Urinary bladder (tissue), 4 donors: Measurements from ENCODE around the gene MYPN. TPM values are rescaled to one million over a fixed set of nuclear protein-coding genes. Genes with fewer than 3 reads are reported as not detected.
"Not testable (repeated sequence)": the region's sequence is repeated elsewhere in the genome, so short reads cannot be mapped to it uniquely, and the experiment has no call there.

Source experiments
- DNase-seq: peaks from one replicate; pipeline ENCODE4 v3.0.0-alpha.2; 2015; ENCODE audit errors: extremely low spot score
- H3K27ac ChIP-seq: one replicate; pipeline ENCODE4 v1.5.1; 2013; ENCODE audit warnings: low read depth, mild to moderate bottlenecking, moderate library complexity
- H3K36me3 ChIP-seq: one replicate; pipeline ENCODE4 v1.6.1; 2013; ENCODE audit warnings: mild to moderate bottlenecking, moderate library complexity; ENCODE audit not compliant: insufficient read depth
- H3K4me1 ChIP-seq: one replicate; pipeline ENCODE4 v1.6.1; 2013; ENCODE audit warnings: mild to moderate bottlenecking, moderate library complexity; ENCODE audit not compliant: insufficient read depth
- H3K4me3 ChIP-seq: one replicate; pipeline ENCODE4 v1.5.1; 2013; ENCODE audit warnings: low read depth, low read length
- WGBS: extraction: QIAGEN DNeasy Blood & Tissue Kit; methylation state at CpG from one replicate; pipeline ENCODE4 v1.1.7; 2013; 5-methylcytosine and 5-hydroxymethylcytosine counted together
- polyA plus RNA-seq: library from polyadenylated mRNA; stranded (reverse); fragments of 200-250 nt; gene quantifications from one replicate; pipeline ENCODE4 v1.2.3, GENCODE V29; 2013
- total RNA-seq: library from RNA; depleted of rRNA; stranded (reverse); fragments of >200 nt; gene quantifications from one replicate; pipeline ENCODE4 v1.2.3, GENCODE V29; 2014
- donor health status: healthy with polysubstance abuse.
- donor health status: healthy.

MYPN gene
- total and polyA plus RNA-seq, 2 donors, result 3.1 TPM; not detected in 1

GRCh38 chr10:68246397-68246796, 137.1 kb downstream of the MYPN start:
- 92% methylated on average over 7 of the region's 7 CpGs for WGBS
- not testable (repeated sequence) for H3K27ac ChIP-seq, H3K4me1 ChIP-seq, H3K4me3 ChIP-seq, DNase-seq, H3K36me3 ChIP-seq

GRCh38 chr10:68247931-68248330, 138.6 kb downstream of the MYPN start:
- Histone ChIP-seq H3K27ac (no peak overlapping the region), H3K4me3 (no peak overlapping the region), H3K4me1 (no peaks in the 10 kb centered on the region), H3K36me3 (no peaks in the 10 kb centered on the region)
- 85% methylated on average over 6 of the region's 6 CpGs for WGBS
- DNase-seq, result no peak

- no peak for DNase-seq
- Histone ChIP-seq H3K36me3 (no peaks in the 10 kb centered on the region), H3K4me1 (no peaks in the 10 kb centered on the region), H3K4me3 (no peak overlapping the region), H3K27ac (no peak overlapping the region)
- WGBS, result 92% methylated on average over 4 of the region's 4 CpGs
Measured at GRCh38 chr10:68249297-68249696, 140.0 kb downstream of the MYPN start.

- H3K36me3 ChIP-seq, result no peaks in the 10 kb centered on the region
- no peak overlapping the region for H3K27ac ChIP-seq
- no peaks in the 10 kb centered on the region for H3K4me1 ChIP-seq
- DNase-seq, result no peak
- 70% methylated on average over 7 of the region's 7 CpGs for WGBS
- H3K4me3 ChIP-seq, result no peak overlapping the region
Measured at GRCh38 chr10:68251151-68251550, 141.9 kb downstream of the MYPN start.

- 81% methylated on average over 5 of the region's 5 CpGs for WGBS
- Histone ChIP-seq H3K36me3 (no peaks in the 10 kb centered on the region), H3K4me3 (no peak overlapping the region), H3K27ac (no peak overlapping the region), H3K4me1 (no peaks in the 10 kb centered on the region)
- DNase-seq, result no peak
Measured at GRCh38 chr10:68251625-68252495, 142.6 kb downstream of the MYPN start.

GRCh38 chr10:68253346-68253745, 144.1 kb downstream of the MYPN start:
- DNase-seq, result no peak
- WGBS, result 55% methylated on average over 1 of the region's 1 CpG
- Histone ChIP-seq H3K27ac (no peak overlapping the region), H3K4me3 (no peak overlapping the region), H3K4me1 (no peaks in the 10 kb centered on the region), H3K36me3 (no peaks in the 10 kb centered on the region)

GRCh38 chr10:68261132-68261856, 152.0 kb downstream of the MYPN start:
- H3K27ac ChIP-seq, result no peak overlapping the region
- H3K4me1 ChIP-seq, result no peaks in the 10 kb centered on the region
- no peak for DNase-seq
- no peaks in the 10 kb centered on the region for H3K36me3 ChIP-seq
- no peak overlapping the region for H3K4me3 ChIP-seq
- 77% methylated on average over 8 of the region's 8 CpGs for WGBS

Other genes with a start within 250 kb of the MYPN start
- gene SIRT1, start 224.8 kb upstream of the MYPN start, total RNA-seq, result 41.3 TPM
- 19.2 TPM for gene SIRT1, start 224.8 kb upstream of the MYPN start, polyA plus RNA-seq
- gene HERC4, start 34.2 kb upstream of the MYPN start, total RNA-seq, result 155 TPM
- gene HERC4, start 34.2 kb upstream of the MYPN start, polyA plus RNA-seq, result 20.6 TPM
- not detected for gene ATOH7, start 122.6 kb downstream of the MYPN start, total RNA-seq
- 0.06 TPM for gene ATOH7, start 122.6 kb downstream of the MYPN start, polyA plus RNA-seq
- 54.2 TPM for gene HNRNPH3, start 222.6 kb downstream of the MYPN start, total RNA-seq
- gene HNRNPH3, start 222.6 kb downstream of the MYPN start, polyA plus RNA-seq, result 209 TPM
- gene PBLD, start 223.4 kb downstream of the MYPN start, total RNA-seq, result 9.5 TPM
- 3.5 TPM for gene PBLD, start 223.4 kb downstream of the MYPN start, polyA plus RNA-seq